HTERT RPE-1 (cell line): ENCODE measurements around the gene OGA.

Source experiments
- in situ Hi-C: fragments of 300-500 bp; cut with MboI; formaldehyde crosslinking; loops from 4 replicates; pipeline ENCODE4 v1.14.3; 2020; ENCODE audit warnings: low sequenced_read_pairs

Gene OGA

DNA sequence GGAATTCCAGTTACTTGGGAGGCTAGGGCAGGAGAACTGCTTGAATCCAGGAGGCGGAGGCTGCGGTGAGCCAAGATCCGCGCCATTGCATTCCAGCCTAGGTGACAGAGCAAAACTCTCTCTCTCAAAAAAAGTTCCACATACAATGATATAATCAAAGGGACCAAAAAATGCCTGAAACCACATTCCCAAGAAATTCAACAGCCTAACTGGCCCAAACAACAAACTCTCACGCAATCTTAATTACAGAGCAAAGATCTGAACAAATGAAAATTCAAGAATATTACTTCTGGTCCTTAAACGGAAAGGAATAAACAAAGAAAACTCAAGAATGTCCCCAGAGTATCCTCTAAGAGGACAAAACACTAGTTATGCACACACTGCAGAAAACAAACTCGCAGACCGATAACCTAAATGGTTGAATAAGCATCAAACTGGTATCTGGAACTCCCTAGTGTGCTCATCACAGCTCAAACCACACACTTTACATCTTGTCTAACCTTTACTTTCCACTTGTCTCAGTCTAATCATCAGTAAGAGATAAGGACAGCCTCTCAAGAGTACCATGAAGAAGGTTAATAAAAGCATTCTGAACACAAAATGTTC, 3.7 kb downstream of the OGA start:
- in situ Hi-C loops = no loop called here

DNA sequence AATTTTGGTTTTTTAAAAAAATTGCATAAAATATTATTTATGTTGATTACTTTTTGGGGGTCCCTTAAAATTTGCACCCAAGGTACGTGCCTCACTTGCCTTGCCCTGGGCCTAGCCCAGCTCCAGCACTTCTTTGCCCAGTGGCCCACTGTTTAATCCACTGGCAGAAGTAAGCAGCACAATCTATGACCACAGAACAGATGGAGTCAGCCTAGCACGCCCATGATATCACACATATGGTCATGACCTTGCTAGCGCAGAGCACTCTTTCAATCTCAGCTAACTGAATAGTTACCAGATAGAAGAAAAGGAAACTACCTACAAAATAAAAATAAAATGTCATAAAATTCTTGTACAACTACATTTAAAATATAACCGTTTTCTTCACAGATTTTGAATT, 5.6 kb downstream of the OGA start:
- in situ Hi-C loops = no loop called here

DNA sequence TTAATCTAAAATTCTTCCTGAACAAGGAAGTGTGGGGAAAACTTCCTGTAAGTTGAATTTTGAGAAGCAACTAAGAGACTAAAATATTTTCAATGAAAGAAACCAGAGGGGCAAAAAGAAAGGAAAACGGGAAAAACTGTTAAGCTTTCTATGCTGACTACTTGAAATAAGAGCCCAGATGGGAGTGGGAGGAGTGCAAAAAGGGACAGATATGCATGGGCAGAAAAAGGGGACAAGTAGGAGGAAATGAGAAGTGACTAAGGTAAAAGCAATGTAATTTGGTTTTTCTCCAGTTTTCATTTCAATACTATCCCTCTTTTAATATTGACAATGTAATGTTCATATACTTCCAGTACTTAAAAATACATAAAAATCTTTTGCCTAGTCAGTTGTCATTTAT, 11.1 kb downstream of the OGA start:
- in situ Hi-C loops = no loop called here

DNA sequence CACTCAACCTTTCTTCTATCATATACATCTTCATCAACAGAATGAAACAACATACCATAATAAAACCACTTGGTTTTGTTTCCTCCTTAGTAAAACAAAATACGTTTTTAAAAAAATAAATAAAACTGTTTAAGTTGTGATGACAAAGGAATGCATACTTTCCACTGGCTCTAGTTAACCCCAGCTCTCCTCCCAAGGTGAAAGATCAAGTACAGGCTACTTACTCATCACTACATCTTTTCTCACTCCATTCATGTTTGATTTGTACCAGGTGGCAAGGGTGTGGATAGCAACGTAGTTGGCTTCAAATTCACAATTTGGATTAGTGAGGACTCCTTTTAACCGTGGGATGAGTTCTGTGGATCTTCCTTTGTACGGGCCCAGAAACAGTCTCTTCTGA, 14.7 kb downstream of the OGA start:
- in situ Hi-C loops = no loop called here

DNA sequence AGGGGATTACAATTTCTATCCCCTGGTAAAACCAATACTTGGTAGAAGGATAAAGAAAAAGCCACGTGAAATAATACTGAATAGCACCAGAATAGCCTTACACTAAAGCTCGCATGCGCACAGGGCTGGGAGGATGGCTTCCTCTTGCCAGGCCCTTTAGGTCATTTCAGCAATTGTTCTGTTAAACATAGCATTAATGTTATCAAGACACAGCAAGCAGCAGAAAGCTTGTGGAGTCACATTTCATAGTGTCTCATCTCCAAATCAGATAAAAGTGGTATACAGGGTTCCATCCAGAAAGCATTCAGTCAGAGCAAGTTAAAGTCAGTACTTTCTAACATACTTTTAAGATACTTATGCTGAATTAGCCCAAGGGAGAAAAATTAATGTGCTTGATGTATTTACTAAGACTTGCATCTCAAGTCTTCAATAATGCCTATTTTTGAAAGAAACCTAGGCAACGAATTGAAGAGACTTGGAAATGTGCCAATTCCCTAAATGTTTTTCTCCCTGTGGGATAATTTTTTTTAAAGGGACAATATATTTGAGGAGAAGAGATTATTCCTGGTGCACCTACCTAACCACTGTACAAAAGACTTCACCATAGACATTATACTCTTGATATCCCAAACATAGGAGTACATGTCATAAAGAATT, 20.7 kb downstream of the OGA start:
- in situ Hi-C loops = loop anchor here (25.0 kb wide), 1 partner anchor 185 kb away; no protein-coding TSS in a partner anchor

DNA sequence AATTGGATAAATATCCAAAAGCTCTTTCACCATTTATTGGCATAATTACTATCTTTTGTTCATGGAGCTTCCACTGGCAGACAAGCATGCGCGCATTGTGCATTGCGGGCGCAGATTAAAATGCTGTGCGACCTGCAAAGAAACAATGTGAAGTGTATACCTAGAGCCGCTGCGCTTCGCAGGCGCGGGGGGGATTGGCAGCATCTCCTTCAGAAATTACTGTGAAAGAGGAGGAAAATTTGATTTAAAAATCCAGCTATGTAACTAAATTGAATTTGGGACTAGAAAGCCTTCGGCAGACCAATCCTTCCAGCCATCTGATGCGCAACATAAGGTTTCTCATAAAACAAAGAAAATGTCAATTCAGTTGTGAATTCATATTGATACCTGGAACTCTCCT, 24.7 kb downstream of the OGA start:
- in situ Hi-C loops = loop anchor here (25.0 kb wide), 1 partner anchor 181 kb away; no protein-coding TSS in a partner anchor

DNA sequence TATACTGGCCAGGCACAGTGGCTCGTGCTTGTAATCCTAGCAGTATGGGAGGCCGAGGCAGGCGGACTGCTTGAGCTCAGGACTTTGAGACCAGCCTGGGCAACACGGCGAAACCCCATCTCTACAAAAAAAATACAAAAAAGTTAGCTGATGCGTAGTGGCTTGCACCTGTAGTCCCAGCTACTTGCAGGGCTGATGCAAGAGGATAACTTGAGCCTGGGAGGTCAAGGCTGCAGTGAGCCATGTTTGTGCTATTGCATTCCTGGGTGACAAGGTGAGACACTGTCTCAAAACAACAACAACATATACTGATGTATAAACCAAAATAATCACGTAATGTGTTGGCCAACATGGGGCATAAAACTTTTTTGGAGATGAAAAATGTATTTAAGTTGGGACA, 28.6 kb downstream of the OGA start:
- in situ Hi-C loops = loop anchor here (25.0 kb wide), 1 partner anchor 177 kb away; no protein-coding TSS in a partner anchor

DNA sequence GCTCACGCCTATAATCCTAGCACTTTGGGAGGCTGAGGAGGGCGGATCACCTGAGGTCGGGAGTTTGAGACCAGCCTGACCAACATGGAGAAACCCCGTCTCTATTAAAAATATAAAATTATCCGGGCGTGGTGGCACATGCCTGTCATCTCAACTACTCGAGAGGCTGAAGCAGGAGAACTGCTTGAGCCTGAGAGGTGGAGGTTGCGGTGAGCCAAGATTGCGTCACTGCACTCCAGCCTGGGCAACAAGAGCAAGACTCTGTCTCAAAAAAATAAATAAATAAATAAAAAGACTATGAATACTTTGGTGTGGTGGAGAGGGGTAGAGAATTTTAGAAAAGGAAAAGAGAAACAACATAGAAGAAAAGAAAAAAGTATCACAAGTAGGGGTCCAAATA, 29.0 kb downstream of the OGA start:
- in situ Hi-C loops = loop anchor here (25.0 kb wide), 1 partner anchor 177 kb away; no protein-coding TSS in a partner anchor

DNA sequence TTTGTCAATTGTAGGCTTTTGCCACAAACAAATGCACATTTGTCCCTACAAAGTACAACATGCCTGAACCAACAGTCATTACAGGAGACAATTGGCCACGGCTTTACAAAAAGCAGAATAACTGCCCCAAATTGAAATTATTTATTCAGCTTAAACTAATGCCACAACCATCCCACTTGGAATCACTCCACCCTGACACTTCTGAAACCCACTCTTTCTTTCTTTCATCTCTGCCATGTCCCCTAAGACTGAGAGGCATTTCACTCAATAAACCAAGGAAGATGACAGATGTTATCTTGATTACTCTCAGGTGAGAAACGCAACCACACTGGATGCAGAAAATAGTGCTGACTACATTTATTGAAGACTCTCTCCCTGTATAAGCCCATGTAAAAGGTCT, 32.4 kb downstream of the OGA start:
- in situ Hi-C loops = loop anchor here (25.0 kb wide), 1 partner anchor 174 kb away; no protein-coding TSS in a partner anchor

DNA sequence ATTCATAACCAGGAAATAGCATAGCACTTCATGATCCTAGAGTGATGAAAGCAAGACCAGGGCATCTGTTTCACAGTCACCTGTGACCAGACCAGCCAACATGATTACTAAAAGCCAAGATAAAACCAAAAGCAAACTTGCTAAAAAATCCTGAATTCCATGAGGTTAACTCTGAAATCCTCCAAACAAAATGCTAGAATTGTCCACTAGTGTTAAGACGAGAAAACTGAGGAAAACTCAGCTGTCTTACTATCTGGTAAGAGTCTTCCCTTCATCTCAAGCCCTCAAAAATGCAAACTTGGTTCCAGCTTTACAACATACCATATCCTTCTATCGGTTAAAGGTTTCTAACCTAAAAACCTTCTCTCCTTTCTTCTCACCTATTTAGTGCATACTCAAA, 33.7 kb downstream of the OGA start:
- in situ Hi-C loops = loop anchor here (25.0 kb wide), 1 partner anchor 172 kb away; no protein-coding TSS in a partner anchor

DNA sequence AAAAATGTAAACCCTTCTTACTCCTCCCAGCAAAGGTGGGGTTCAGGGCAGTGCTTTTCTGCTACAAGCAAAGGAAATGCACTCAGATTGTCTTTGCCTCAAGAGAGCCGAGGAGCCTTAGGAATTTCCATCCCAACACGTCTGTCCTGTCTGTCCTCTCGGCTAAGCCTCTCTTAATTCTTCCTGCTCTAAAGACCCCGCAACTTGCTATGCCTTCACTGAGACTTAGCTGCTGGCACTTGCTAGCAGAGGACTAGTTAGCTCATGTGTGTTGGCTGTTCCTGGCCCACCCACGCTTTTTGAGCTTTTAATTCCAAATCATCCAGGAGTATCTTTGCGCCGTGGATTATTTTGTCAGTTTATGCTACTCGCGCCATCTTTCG, 34.5 kb downstream of the OGA start:
- in situ Hi-C loops = loop anchor here (25.0 kb wide), 1 partner anchor 171 kb away; no protein-coding TSS in a partner anchor

DNA sequence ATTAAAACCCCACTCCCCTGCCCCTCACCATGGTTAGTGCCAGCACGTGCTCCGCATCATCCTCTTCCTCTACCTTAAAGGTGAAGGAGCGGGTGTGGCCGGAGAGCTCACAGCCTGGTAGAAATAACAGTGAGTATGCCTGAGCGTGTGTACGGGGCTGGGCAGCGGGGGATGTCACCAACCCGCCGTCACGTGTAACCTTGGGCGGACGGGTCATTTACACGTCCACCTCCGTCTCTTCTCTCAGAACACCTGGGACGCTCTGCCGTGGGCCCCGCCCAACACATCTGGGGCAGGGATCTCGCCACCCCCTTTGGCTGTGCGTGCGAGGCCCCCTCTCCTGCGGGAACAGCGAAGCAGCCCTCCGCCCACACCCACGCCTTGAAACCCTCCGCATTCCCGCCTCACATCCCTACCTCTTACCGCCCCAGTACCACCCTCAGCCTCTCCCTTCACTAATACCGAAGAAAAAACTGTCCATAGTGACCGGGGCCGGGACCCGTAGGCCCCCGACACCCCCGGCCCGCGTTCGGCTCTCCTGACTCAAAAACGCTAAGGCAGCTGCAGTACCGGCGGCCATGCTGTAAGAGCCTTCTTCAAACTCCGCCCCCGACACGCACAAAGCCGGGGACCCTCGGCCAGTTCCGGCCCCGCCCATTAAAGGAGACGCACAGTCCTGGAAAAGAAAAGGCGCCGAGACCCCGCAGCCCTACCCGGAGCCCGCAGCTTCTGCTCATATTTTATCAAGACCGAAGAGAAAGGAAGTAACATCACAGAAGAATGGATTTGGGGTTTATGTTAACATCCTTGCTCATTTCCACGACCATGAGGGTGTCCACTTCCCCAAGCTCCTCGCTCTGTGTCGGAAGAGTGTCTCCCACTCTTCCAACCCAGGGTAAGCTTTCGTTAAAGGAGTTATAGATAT, 35.2 kb downstream of the OGA start, which contains the start of gene NPM3:
TSS of gene NPM3 (minus strand) at position 636 of the 925 bp plus-strand sequence. CDS start at position 580, 56 bp downstream.
- in situ Hi-C loops = loop anchor here (25.0 kb wide), 1 partner anchor 171 kb away; no protein-coding TSS in a partner anchor

DNA sequence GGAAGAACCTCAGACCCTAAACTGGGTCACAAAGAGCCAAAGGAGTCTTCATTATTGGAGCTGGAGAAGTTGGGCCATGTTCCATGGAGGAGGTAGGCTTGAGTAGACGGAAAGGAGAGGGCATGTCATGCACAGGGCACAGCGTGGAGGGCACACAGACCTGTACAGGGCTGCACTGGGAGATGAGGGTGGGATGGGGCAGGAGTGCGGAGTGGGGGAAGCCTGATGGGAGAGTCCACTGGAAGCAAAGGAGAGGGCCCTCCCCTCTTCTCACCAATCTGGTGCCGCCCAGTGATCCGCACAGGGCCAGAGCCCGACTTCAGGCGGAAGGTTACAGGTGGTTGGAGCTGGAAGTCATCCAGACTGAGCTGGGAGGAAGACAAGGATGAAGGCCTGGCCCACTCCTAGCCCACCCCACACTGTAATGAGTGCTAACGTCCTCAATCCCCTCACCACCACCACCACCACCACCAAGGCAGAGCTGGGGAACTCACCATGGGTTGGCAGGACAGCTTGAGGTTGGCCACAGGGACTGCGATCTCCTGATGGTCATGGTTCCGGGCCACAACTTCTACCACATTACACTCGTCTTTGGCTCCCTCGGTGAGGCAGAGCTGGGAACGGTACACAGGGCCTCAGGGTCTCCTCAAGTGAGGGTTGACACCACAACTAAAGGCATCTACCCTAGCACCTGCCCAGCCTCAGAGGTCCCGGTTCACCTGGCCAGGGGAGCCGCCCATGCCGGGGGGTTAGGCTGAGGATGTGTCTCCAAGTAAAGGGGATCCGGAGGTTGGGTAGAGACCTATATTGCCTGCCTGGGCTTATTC, 36.0 kb downstream of the OGA start:
- in situ Hi-C loops = loop anchor here (25.0 kb wide), 1 partner anchor 170 kb away; no protein-coding TSS in a partner anchor

DNA sequence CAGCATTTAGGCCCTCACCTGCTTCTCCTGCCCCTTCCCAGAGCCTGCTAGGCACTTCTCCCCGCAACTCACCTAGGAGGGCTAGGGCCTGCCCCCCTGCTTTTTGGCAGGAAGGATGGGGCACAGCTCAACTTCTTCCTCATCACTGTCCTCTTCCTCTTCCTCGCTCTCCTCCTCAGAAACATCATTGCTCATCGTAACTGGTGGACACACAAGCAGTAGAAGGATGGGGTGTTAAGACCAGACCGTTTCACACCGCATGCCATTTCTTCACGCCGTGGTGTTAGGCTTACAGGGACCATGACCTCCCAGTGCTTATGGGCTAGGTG, 36.6 kb downstream of the OGA start:
- in situ Hi-C loops = loop anchor here (25.0 kb wide), 1 partner anchor 169 kb away; no protein-coding TSS in a partner anchor

DNA sequence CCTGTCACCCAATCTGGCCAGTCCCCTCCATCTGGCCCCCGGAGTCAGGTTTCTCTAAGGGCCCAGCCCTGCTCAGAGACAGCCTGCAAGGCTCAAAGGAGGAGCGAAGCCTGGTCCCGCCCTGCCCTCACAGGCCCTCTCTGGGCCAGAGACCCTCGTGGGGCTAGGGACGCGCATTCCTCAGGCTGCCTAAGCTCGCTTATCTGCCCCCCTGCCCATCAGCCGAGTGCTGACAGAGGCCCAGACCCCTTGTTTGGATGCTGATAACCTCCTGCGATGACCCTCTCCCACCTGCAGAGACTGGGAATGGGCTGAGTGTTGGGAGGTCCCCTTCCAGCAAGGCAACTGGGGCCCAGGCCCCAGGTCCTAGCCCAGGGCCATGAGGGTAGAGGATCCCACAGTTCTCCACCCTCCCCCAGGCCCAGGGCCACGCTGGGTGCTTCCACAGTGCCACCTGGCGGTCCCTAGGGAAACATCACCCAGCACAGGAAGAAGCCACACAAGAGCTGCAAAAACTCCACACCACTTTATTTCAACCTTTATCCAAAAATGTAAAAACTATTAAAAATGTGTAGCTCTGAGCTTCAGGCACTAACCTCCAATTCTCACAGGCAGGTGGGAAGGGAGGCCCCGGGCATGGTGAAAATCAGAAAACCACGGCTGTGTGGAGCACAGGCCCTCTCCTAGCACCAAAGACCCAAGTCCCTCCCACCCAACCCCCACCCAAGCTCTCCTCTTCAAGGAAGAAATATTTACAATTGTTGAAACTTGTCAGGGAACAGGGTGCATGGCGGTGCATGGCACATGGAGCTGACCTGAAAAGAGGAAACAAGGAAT, 37.2 kb downstream of the OGA start:
- in situ Hi-C loops = loop anchor here (25.0 kb wide), 1 partner anchor 169 kb away; no protein-coding TSS in a partner anchor

DNA sequence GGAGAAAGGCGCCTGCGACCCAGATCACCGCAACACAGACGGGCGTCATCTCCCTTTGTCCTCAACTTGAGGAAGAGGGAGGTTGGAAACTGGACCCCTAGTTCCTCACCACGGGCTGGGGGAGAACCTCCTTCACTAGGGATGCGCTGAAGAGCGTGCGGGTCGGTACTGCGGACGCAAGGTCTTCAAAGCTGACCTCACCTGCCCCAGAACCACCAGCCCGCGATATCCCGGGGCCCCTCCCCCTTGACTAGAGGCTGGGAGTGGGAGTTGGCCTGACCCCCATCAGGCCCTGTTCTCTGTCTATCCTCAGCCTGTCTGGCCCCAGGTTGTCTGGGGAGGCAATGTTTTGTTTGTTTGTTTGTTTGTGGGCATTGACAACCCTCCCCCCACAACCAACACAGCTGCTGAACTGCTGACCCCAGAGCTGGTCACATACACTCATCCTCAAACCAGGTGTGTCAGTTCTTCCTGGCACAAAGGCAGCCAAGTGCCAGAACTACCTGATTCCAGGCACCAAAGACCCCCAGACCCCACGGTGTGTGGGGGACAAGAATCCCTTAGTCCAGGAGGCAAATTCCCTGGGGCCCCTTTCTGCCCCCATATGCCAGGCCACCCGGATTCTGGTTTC, 37.9 kb downstream of the OGA start:
- in situ Hi-C loops = loop anchor here (25.0 kb wide), 1 partner anchor 168 kb away; no protein-coding TSS in a partner anchor

DNA sequence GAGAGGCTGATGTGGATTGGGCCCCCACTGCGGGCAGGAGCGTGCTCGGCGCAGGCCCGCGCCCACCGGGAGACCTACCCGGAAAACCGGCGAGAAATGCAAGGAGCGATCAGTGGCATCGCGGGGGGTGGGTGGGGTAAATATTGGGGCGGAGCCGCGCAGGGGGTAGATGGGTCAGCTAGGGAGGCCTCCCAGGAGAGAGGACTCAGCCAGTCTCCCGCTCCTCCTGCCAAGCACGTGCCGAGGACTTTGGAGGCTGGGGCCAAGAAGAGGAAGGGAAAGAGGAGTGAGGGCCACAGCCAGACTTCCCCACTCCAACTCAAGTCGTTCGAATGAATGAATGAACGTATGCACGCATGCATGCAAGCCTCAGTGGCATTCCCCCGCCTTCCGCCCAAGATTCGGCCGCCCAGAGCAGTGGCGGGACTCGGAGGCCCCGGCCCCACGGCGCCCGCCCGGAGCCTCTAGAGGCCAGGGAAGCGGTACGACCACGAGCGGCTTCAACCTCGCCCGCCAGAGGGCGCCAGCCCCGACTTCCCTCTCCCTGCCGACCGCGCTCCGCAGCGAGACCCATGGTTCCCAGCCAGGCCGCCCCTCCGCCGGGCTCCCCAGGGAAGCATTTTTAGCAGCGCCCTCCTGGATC, 38.6 kb downstream of the OGA start:
- in situ Hi-C loops = loop anchor here (25.0 kb wide), 1 partner anchor 167 kb away; no protein-coding TSS in a partner anchor
